Small intestine (tissue), 7 donors: ENCODE data around the gene ARHGAP18. TPM values are rescaled to one million over a fixed set of nuclear protein-coding genes. Genes with fewer than 3 reads are reported as not detected.

Experiments
- DNase-seq, 2 donors: peaks; one replicate each; pipeline versions ENCODE4 v3.0.0 to v3.0.0-alpha.2; 2013
- FAIRE-seq: peaks from 2 replicates; lab custom pipeline; 2012; peaks lifted over from hg19 to GRCh38; lab: Jason Lieb, UNC
- H3K27ac ChIP-seq, 3 donors: one replicate each; pipeline ENCODE4 v1.5.1; 2013; ENCODE audit warnings: low read length in 2 of 3, mild to moderate bottlenecking in 2 of 3, control low read depth in 1 of 3, inconsistent platforms in 1 of 3, low read depth in 1 of 3, moderate library complexity in 1 of 3
- H3K27me3 ChIP-seq, 3 donors: one replicate each; pipeline ENCODE4 v1.6.1; 2013; ENCODE audit warnings: low read length in 3 of 3, inconsistent platforms in 1 of 3; ENCODE audit not compliant: control insufficient read depth in 3 of 3, insufficient read depth in 3 of 3
- H3K36me3 ChIP-seq, 3 donors: one replicate each; pipeline ENCODE4 v1.6.1; 2013; ENCODE audit warnings: low read length in 3 of 3, inconsistent platforms in 1 of 3, low read depth in 1 of 3, mild to moderate bottlenecking in 1 of 3, moderate library complexity in 1 of 3; ENCODE audit not compliant: control insufficient read depth in 3 of 3, insufficient read depth in 2 of 3
- H3K4me1 ChIP-seq, 3 donors: one replicate each; pipeline ENCODE4 v1.6.1; 2013; ENCODE audit warnings: low read length in 2 of 3, inconsistent platforms in 1 of 3, low read depth in 1 of 3, mild to moderate bottlenecking in 1 of 3, moderate library complexity in 1 of 3; ENCODE audit not compliant: control insufficient read depth in 3 of 3, insufficient read depth in 2 of 3
- H3K4me3 ChIP-seq, 3 donors: one replicate each; pipeline ENCODE4 v1.5.1; 2013; ENCODE audit warnings: low read length in 3 of 3, control low read depth in 1 of 3, inconsistent platforms in 1 of 3, low read depth in 1 of 3, mild to moderate bottlenecking in 1 of 3, moderate library complexity in 1 of 3
- H3K9me3 ChIP-seq, 2 donors: one replicate each; pipeline ENCODE4 v1.6.1; 2013; ENCODE audit warnings: low read depth in 1 of 2, low read length in 1 of 2; ENCODE audit not compliant: control insufficient read depth in 2 of 2, insufficient read depth in 1 of 2
- WGBS, 3 donors: extraction: QIAGEN DNeasy Blood & Tissue Kit; methylation state at CpG; one replicate each; pipeline ENCODE4 v1.1.7; 2013; 5-methylcytosine and 5-hydroxymethylcytosine counted together
- polyA plus RNA-seq, 4 donors: library from polyadenylated mRNA; stranded (reverse) in 3 of 4; unstranded in 1 of 4; fragments of 200-250 nt in 3 of 4; fragments of 120-200 nt in 1 of 4; gene quantifications; one replicate each; pipeline versions ENCODE4 v1.2.1 to v1.2.3, GENCODE V29; 2013
- donor health status: healthy with polysubstance abuse.
- donor health status: control.
- donor health status: control.
- donor health status: Bipolar disorder and iron deficiency.
- donor health status: healthy.

Gene ARHGAP18
- polyA plus RNA-seq, 4 donors: 15.1 to 46.7 (median 29.3) TPM

DNA sequence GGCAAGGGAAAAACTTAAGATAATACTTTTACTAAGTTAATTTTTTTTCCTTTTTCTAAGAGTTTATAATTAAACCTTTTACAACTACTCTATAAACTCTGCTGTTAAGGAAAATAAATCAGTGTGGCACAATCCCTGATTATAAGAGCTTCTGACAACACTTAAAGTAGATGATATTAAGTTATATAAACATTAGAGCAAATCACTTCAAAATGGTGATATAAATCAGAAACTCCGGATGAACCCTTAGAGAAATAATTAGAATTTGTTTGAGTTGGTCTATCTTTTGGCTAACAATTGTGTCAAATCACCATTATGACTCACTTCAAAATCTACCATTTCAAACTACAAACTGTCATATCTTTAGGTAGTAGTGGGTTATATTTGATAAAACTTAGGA lies 104.9 kb downstream of the ARHGAP18 start:
- H3K27me3 ChIP-seq: no peaks in the 10 kb centered on the region
- no peak for FAIRE-seq
- H3K4me1 ChIP-seq: no peaks in the 10 kb centered on the region
- 76 to 78% (median 77%) methylated on average over 1 of the region's 1 CpG for WGBS, 3 donors
- peaks cover 6 to 12% (median 10%) of the 10 kb centered on the region in 3 donors for H3K36me3 ChIP-seq
- no peaks in the 10 kb centered on the region for H3K9me3 ChIP-seq
- DNase-seq: no peak
- no peak overlapping the region for H3K4me3 ChIP-seq
- no peak overlapping the region for H3K27ac ChIP-seq

DNA sequence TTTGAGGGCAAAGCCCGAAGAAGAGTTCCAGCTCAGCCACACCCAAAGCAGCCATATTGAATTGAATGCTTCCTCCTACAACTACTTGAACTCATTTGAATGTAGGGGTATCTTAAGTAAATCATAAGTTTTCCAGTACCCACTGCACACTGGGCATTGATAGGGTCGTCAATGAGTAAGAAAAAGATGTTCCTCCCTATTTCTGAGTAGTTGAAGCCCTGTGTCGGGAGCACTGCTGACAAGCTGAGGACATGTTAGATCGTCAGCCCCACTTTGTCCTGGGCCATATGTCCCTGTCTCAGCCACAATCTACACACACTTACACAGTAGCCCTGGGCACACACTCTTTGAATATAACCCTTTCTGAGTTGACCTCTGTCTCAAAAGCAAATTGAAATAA lies 105.7 kb downstream of the ARHGAP18 start:
- Histone ChIP-seq H3K27ac (no peak overlapping the region), H3K9me3 (no peaks in the 10 kb centered on the region), H3K36me3 (peaks cover 3 to 13% (median 11%) of the 10 kb centered on the region in 3 donors), H3K4me3 (no peak overlapping the region), H3K4me1 (no peaks in the 10 kb centered on the region), H3K27me3 (no peaks in the 10 kb centered on the region)
- no peak for DNase-seq
- 92 to 97% (median 95%) methylated on average over 4 of the region's 4 CpGs for WGBS, 3 donors
- FAIRE-seq: no peak

DNA sequence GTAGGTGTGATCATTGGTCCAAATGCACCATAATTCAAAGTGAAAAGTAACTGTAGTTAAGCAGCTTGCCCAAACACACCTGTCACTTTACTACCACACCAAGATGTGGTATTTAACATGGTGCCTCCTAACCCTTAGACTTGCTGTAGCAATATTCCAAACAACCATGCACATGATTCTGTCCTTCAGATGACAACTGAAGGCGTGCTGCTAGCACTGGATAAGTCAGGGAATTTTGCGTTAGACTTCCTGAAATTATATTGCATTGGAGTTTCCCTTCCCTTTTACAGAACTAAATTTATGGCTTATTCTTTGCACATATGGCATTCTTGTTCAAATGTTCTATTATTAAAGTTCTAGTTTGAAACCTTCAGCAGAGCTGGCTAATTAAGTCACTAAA lies 106.2 kb downstream of the ARHGAP18 start:
- FAIRE-seq (no peak), DNase-seq (no peak)
- Histone ChIP-seq H3K27ac (no peak overlapping the region), H3K27me3 (no peaks in the 10 kb centered on the region), H3K4me3 (no peak overlapping the region), H3K4me1 (no peaks in the 10 kb centered on the region), H3K36me3 (peaks cover 3 to 13% (median 11%) of the 10 kb centered on the region in 3 donors), H3K9me3 (no peaks in the 10 kb centered on the region)
- WGBS, 3 donors: 90 to 98% (median 94%) methylated on average over 2 of the region's 2 CpGs

DNA sequence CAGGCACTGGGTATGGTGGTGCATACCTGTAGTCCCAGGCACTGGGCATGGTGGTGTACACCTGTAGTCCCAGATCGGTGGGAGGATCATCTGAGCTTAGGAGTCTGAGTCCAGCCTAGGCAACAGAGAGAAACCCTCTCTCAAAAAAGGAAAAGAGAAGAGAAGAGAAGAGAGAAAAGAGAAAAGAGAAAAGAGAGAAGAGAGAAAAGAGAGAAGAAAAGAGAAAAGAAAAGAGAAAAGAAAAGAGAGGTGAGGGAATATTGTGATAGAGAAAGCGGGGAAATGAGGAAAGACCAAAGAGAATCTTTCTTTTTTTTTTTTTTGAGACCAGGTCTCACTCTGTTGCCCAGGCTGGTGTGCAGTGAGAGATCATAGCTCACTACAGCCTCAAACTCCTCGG lies 108.7 kb downstream of the ARHGAP18 start:
- peaks cover 3 to 11% (median 9%) of the 10 kb centered on the region in 3 donors for H3K36me3 ChIP-seq
- H3K4me3 ChIP-seq: no peak overlapping the region
- H3K9me3 ChIP-seq: no peaks in the 10 kb centered on the region
- H3K27me3 ChIP-seq: no peaks in the 10 kb centered on the region
- no peak overlapping the region for H3K27ac ChIP-seq
- H3K4me1 ChIP-seq: no peaks in the 10 kb centered on the region
- DNase-seq: no peak
- 75 to 99% (median 97%) methylated on average over 3 of the region's 3 CpGs for WGBS, 3 donors
- no peak for FAIRE-seq

DNA sequence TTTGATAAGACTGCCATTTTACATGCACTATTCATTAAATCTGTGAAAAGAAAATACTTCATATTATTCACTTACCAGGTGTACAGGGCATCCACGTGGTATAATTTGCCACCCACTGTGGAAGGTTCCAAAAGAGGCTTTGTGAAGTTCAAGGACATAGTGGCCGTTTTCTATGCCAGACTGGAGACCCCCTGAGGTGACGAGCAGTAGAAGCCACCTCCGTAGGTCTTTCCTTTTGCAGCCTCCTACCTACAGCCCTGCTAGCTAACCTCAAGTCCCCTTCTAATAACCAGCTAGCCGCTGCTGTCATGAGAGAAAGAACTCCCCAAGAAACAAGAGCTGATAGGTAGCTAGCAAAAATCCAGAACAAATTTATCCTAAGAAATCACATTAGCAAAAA lies 110.5 kb downstream of the ARHGAP18 start:
- Histone ChIP-seq H3K4me3 (no peak overlapping the region), H3K9me3 (no peaks in the 10 kb centered on the region), H3K36me3 (peaks cover 3 to 9% (median 7%) of the 10 kb centered on the region in 3 donors), H3K4me1 (no peaks in the 10 kb centered on the region), H3K27ac (no peak overlapping the region), H3K27me3 (no peaks in the 10 kb centered on the region)
- DNase-seq (no peak), FAIRE-seq (no peak)
- 88 to 91% (median 88%) methylated on average over 5 of the region's 5 CpGs for WGBS, 3 donors

DNA sequence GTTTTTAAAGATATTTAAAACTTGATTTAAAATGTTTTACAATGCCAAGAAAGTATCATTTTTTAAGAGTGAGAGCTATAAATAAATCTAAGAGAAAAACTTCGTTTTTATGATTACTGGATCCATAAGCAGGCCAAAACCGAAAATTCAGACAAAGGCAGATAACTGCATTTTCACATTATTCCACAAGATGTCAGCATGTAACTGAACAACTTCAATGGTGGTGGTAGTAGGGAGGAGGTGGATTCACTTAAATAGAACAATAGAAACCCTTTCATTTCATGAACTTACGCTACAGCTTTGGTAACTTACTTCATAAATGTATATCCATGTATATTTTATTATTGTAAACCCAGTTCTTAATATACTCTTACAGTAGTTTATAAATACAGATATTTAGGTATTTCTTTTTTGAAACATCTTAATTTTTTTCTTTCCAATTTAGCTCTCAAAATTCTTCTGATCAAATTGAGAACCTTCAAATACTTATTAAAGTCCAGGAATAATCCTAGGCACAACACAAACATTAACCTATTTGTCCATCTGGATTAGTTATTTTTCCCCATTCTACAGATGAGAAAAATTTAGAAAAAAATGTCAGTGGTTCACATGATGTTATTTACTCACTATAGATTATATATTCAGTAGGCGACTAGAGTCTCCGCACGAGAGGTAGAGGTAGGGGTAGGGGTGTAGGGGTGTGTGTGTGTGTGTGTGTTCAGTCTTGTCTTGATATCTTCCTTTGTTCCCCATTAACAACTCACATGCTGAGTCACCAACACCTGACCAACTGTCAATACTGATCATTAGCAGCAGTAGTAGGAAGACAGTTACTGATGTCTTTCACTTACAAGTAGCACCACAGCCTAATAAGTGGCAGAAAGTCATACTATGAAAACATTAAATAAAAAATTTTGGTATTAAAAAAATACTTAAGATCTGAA lies 111.5 kb downstream of the ARHGAP18 start:
- H3K27ac ChIP-seq: no peak overlapping the region
- no peaks in the 10 kb centered on the region for H3K4me1 ChIP-seq
- no peak overlapping the region for H3K4me3 ChIP-seq
- DNase-seq (peak; percentile 67 to 70), FAIRE-seq (peak; percentile 94)
- H3K27me3 ChIP-seq: no peaks in the 10 kb centered on the region
- peaks cover 3 to 9% (median 5%) of the 10 kb centered on the region in 3 donors for H3K36me3 ChIP-seq
- WGBS, 3 donors: 47 to 50% (median 48%) methylated on average over 6 of the region's 6 CpGs
- H3K9me3 ChIP-seq: no peaks in the 10 kb centered on the region

DNA sequence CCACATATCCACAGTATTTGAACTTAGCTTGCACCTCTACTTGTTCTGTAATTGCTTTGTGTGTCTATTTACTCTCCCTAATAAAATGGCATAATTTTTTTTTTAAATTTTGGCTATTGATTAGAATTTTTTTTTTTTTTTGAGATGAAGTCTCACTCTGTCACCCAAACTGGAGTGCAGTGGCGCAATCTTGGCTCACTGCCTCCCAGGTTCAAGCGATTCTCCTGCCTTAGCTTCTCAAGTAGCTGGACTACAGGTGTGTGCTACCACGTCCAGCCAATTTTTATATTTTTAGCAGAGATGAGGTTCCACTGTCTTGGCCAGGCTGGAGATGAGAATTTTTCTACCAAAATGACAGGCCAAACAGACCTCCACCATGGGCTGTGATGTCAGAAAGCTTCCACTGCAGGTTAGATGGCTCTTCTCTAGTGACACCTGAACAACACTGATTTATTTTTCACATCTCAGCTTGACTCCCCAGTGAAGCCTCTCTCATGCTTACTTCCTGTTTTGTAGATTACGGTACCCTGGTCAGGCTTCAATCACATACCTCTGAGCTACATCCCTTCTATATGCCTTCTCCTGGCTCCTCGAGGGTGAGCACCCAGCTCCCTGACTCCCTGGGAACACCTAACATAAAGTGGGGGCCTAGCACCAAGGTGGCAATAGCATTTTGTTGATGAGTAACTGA lies 112.8 kb downstream of the ARHGAP18 start:
- FAIRE-seq: no peak
- H3K4me1 ChIP-seq: no peaks in the 10 kb centered on the region
- no peaks in the 10 kb centered on the region for H3K9me3 ChIP-seq
- H3K27me3 ChIP-seq: no peaks in the 10 kb centered on the region
- H3K4me3 ChIP-seq: no peak overlapping the region
- H3K36me3 ChIP-seq: peaks cover 0 to 8% (median 5%) of the 10 kb centered on the region in 3 donors
- WGBS, 3 donors: 90 to 92% (median 91%) methylated on average over 5 of the region's 5 CpGs
- no peak for DNase-seq
- H3K27ac ChIP-seq: no peak overlapping the region

DNA sequence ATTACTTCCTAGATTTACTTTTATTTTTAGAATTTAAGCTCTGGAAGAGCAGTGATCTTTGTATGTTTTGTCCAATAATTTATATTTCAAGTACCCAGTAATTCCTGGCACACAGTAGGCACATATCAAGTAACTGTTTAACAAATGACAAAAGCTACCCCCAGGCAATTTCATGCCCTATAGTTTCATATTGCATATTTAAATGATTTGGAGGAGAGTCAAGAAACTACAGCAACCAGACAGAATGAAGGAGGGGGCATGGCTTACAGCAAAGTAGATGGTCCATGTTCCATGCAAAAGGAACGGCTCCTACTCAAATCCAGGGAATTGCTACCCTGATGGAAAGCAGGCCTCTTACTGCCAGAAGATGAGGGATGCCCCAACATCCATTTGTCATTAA lies 113.5 kb downstream of the ARHGAP18 start:
- DNase-seq: no peak
- H3K4me1 ChIP-seq: no peaks in the 10 kb centered on the region
- peaks cover 0 to 10% (median 5%) of the 10 kb centered on the region in 3 donors for H3K36me3 ChIP-seq
- no peak overlapping the region for H3K27ac ChIP-seq
- 91 to 95% (median 94%) methylated on average over 1 of the region's 1 CpG for WGBS, 3 donors
- H3K27me3 ChIP-seq: no peaks in the 10 kb centered on the region
- FAIRE-seq: no peak
- no peak overlapping the region for H3K4me3 ChIP-seq
- no peaks in the 10 kb centered on the region for H3K9me3 ChIP-seq
